ENCODE measurements around the gene ACE.

Gene ACE

GRCh38 chr17:63492940-63493339 lies 16.1 kb downstream of the ACE start:
- no peak for DNase-seq

DNA sequence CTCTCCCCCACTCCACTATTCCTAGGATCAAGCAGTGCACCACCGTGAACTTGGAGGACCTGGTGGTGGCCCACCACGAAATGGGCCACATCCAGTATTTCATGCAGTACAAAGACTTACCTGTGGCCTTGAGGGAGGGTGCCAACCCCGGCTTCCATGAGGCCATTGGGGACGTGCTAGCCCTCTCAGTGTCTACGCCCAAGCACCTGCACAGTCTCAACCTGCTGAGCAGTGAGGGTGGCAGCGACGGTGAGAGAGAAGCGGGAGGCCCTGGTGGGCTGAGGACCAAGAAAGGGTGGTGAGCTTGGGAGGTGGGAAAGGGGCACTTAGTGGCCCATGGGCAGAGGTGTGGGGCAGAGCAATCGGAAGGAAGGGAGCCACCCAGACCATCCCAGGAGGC lies 16.6 kb downstream of the ACE start:
- DNase-seq = no peak

DNA sequence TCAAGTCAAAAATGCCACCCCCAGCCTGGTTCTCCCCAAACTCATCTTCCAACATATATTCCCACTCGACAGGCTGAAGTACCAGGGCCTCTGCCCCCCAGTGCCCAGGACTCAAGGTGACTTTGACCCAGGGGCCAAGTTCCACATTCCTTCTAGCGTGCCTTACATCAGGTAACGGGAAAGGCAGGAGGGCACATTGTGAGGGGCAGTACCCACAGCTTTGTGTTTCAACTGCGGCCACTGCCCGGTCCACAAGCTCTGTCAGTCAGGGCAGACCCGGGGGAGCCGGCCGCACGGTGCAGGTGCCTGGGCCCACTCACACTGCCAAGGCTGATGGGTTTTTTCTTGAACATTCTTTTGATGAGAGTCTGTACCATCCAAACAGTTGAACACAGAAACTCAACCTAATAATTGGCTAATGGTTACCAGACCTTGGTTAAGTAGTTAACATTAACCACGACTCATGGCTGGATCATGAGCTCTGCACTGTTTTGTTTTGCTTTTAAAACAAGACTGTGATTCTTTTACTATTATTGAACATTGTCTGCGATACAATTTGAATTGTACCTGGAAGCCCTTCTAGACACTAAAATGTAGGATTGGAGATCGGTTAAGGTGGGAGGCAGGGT lies 17.6 kb downstream of the ACE start:
- no peak for DNase-seq

GRCh38 chr17:63495491-63495890 lies 18.6 kb downstream of the ACE start:
- no peak for DNase-seq

DNA sequence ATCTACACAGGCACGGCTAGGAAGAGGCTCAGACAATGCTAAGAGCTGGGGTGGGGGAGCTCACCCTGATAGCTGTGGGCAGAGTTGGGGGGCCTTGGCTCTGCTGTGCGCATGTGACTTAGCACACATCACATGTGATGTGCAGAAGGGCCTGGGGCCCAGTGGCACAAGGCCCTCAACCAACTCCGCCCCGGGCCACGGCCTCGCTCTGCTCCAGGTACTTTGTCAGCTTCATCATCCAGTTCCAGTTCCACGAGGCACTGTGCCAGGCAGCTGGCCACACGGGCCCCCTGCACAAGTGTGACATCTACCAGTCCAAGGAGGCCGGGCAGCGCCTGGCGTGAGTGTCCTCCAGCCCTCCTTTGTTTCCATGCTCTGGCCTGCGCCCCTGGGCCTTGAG lies 19.3 kb downstream of the ACE start:
- DNase-seq = no peak

GRCh38 chr17:63496663-63497400 lies 20.0 kb downstream of the ACE start:
- no peak for DNase-seq

DNA sequence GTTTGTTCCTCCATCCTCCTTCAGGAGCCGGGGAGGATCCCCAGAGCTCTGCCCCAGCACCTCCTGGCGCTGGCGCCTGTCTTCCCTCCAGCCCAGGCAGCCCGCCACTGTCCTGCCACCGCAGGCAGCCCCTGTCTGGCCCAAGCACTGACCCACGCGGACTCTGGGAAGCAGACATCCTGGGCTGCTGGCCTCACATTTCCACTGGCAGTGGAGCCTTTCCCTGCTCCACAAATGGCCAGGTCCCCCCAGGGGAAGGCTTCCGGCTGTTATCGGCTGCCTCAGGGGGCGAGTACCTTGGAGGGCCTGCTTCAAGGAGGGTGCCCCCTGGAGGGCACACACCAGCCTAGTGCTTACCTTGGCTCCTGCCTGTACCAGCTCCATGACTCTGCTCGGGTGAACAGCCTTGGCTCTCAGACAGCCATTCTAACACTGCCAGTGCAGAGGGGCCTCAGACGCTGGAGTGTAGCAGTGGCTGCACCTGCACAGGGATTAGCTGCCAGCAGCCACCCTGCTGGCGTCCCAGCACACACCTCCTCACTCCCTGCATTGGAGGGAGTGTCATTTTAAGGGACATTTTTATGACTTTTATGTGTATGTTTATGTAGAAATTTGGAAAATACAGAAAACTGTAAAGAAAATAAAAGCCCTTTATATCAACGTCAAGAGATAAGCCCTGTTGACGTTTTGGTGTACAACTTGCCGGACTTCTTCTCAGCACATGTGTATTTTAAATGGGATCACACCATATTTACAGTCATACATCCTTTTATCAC lies 21.0 kb downstream of the ACE start:
- no peak for DNase-seq

DNA sequence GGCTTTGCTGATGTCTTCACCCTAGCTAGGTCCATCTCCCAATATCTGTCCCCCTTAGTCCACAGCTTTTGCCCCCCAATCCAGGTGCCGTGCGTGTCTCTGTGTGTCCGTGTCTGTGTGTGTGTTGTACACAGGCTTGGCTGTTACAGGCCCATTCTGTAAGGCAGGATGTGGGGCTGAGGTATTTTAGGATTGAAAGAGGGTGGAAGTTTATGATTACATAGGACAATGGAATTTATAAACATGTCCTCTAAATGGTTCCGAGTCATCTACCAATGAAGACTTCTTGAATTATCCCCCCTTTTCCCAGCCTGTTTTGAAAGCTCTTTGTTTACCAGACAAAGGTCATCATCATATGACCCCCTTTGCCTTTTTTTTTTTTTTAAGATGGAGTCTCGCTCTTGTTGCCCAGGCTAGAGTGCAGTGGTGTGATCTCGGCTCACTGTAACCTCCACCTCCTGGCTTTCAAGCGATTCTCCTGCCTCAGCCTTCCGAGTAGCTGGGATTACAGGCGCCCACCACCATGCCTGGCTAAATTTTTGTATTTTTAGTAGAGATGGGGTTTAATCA lies 21.9 kb downstream of the ACE start:
- DNase-seq = no peak

- DNase-seq = no peak
These were observed 23.9 kb downstream of the ACE start for GRCh38 chr17:63500543-63501390.

DNA sequence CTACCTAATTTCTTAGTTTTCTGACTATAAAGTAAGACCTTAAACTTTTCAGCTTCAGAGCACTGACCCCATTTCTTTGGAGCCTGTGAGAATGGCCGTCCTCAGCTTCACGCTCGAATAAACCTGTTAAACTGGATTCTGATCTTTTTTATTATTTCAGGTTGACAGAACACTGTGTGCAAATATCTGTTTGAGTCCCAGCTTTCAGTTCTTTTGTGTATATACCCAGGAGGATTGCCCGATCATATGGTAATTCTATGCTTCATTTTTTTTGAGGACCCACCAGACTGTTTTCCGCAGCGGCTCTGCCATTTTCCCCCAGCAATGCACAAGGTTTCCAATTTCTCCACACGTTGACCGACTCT lies 26.5 kb downstream of the ACE start:
- no peak for DNase-seq

GRCh38 chr17:63504261-63504660 lies 27.4 kb downstream of the ACE start:
- no peak for DNase-seq

DNA sequence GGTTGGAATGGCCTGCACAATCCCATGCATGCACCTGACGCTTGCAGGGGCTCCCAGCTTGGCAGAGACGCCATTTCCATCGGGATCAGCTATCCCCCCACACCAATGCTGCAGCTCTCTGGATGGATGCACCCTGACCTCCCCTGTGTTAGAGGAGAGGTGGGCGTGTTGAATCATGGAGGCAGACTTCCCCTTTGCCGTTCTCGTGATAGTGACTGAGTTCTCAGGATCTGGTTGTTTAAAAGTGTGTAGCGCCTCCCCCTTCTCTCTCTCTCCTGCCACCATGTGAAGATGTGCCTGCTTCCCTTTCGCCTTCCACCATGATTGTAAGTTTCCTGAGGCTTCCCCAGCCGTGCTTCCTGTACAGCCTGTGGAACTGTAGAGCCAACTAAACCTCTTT lies 28.5 kb downstream of the ACE start:
- no peak for DNase-seq

- DNase-seq = no peak
These were observed 29.8 kb downstream of the ACE start for GRCh38 chr17:63506627-63507026.

GRCh38 chr17:63511331-63511730 lies 34.5 kb downstream of the ACE start:
- no peak for DNase-seq

DNA sequence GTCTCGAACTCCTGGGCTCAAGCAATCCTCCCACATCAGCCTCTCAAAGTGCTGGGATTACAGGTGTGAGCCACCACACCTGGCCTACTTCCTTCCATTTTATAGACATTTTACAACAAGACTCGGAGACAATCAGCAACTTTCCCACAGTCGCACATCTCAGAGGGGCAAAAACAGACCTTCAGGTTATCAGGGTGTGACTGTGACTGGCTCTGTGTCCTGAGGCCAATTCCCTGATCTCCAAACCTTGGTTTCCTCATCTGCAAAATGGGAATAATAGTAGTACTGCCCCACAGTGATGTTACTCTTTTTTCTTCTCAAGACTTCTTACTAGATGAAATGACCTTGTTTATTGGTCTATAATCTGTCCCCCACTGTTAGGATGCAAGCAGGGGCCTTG lies 35.5 kb downstream of the ACE start:
- no peak for DNase-seq

GRCh38 chr17:63512896-63513644 lies 36.2 kb downstream of the ACE start:
- no peak for DNase-seq

- DNase-seq = no peak
These were observed 37.6 kb downstream of the ACE start for GRCh38 chr17:63514477-63514876.

DNA sequence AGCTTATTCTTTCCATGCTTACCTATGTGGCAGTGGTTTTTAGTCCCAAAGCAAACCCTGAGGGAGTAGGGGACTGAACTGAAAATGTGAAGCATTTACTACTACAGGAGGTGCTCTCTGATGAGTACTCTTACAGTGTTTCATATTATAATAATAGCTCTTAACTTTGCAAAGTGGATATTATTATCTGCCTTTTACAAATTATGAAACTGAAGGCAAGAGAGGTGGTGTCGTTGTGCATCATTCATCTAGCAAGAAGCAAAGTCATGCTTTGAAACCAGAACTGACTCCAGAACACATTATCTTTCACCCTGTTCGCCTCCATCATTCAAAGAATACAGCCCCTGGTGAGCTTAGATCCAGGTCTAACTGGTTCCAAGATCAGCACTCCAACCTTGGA lies 38.1 kb downstream of the ACE start:
- no peak for DNase-seq

DNA sequence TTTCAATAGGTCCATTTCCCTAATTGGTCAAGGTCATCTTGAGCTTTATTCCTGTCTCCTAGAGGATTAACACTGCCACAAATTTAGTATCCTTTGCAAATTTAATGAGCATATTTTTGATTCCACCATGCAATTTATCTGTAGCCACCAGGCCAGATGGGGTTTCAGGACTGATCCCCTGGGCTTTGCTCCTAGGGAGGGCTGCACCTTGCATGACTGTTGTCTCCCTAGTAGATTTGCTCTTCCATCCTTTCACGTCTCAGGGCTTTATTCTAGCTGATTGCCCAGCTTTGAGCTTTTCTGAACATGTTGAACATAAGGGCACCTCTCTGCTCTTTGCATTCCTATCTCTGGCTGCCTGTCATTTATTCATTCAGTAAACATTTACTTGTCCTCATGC lies 38.6 kb downstream of the ACE start:
- DNase-seq = no peak

GRCh38 chr17:63516910-63517824 lies 40.3 kb downstream of the ACE start:
- DNase-seq = no peak

All from amniotic stem cell (primary cell).